Activated T-cell treated with anti-CD3 and anti-CD28 coated beads for 1 hour (primary cell): ENCODE results near the gene LCLAT1.

Experiments used
- DNase-seq: peaks from one replicate; pipeline ENCODE4 v3.0.0-alpha.2; 2020; ENCODE audit warnings: low read depth

Gene LCLAT1

GRCh38 chr2:30422444-30423040 lies 24.5 kb upstream of the LCLAT1 start:
- peak; percentile 52 for DNase-seq

- DNase-seq: no peak
Measured at GRCh38 chr2:30424231-30424630, 22.8 kb upstream of the LCLAT1 start.

DNA sequence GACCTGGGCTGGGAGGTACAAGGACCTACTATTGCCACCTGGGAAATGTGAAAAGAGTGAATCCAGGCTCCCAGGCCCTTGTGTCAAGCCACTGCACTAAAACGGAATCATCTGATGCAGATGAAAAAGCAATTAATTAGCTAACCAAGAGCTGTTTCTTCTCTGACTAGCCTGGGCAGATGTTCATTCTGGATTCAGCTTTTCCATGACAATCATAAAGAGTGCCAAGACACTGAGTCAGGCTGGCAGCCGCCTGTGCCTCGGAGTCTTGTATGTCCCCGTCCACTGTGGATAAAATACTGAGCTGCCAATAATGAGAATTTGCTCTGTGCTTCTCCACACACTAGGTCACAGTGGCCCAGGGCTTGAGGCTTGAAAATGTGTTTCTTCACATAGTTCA lies 21.7 kb upstream of the LCLAT1 start:
- no peak for DNase-seq

DNA sequence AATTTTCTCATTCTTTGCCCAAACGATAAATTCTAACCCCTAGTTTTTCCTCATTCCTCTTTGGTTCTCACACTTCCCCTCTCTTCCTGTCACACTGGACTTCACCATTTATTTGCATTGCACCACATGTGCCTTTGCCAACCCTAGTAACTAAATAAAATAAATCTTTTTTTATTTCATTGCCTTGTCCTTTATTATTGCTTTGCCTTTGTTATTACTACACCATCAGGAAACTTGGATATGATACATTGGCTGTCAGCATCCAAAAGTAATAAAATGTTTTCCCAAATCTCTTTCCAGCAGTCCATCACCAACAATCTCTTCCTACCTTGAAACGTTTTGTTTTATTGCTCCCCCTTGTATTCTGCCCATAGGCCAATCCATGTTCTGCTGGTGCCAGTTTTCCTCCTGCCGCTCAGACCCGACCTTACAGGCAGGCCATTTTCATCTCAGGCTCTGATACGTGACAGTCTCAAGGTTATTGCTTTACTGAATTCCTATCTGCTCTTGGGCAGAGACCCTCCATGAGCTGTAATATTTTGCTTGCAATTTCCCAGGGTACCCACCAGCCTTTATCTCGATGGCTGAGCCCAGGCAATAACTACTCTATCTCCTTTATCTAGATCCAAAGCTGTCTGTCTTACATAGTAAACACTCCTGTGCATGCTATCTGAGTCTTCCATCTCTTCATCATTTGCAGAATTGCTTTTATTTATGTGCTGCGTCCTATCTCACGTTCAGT lies 19.3 kb upstream of the LCLAT1 start:
- DNase-seq: no peak

DNA sequence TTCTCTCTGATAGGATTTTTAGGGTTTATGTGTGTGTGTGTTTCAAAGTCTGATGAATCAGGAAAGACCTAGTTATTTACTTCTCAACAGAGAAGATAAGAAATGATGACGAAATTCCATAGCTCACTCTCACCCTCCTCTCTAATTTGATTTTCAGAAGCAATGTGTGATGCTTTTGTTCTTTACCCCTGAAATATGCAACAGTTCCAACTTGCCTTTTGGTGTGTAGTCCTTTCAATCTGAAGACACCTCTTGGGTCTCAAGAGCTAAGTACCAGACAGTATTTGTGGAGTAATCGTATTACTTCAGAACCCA lies 18.7 kb upstream of the LCLAT1 start:
- no peak for DNase-seq

- no peak for DNase-seq
Measured at GRCh38 chr2:30428827-30429461, 18.1 kb upstream of the LCLAT1 start.

GRCh38 chr2:30433541-30434299 lies 13.3 kb upstream of the LCLAT1 start:
- no peak for DNase-seq

GRCh38 chr2:30434708-30435107 lies 12.3 kb upstream of the LCLAT1 start:
- DNase-seq: no peak

DNA sequence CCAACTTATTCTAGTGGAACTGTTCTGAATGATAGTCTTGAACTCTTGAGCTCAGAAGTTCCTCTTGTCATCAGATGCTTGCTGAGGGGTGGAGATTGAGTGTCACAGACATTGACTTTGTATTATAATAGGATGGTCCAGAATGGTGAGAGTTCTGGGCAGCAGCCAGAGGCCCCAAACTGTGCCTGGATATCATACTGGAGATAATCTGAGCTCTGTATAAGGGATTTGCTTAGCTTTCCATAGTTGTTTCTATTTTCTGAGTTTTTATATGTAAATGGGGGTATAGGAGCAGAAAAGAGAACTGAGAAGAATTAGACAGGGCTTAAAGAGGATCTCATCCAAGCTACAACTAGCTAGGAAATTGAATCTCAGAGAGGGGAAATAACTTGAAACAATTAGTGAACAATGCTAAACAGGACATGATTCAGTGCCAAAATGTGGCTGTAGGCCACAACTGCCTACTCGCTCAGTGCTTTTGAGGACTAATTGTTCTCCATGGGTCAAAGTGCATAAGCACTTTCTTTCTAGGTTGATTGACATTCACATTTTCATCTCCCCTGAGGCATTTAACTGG lies 10.1 kb upstream of the LCLAT1 start:
- DNase-seq: no peak

DNA sequence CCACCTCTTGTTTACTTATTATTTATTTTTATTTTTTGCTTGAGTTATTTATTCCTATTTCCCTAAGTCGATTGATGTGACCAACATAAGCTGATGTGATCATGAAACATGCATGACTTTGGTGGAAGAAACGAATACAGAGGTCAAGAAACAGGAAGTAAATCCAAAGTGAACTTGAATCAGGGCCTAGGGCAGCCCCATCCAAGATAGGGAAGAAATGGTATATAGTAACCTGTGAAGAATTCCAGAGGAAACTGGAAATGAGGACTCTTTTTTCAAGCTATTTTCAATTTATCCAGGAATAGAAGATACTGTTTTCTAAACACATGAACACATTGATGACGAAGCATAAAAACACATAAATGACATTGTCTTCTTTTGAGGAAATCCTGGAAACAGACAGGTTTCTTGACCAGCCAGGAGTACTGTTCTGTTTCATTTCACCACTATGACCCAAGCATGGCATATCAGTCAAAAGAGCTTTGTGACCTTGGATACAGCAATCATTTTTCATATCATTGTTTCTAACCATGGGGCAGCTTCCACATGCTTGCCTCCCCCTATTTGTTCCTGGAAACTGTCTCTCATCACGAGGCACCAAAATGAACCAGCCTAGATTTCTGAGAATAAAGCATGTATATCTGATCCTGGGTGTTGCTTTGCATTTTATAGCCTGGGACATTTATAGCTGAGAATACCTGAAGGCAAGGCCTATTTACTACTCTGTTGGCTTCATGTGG lies 9.1 kb upstream of the LCLAT1 start:
- no peak for DNase-seq

- no peak for DNase-seq
Measured at GRCh38 chr2:30439296-30439695, 7.8 kb upstream of the LCLAT1 start.

DNA sequence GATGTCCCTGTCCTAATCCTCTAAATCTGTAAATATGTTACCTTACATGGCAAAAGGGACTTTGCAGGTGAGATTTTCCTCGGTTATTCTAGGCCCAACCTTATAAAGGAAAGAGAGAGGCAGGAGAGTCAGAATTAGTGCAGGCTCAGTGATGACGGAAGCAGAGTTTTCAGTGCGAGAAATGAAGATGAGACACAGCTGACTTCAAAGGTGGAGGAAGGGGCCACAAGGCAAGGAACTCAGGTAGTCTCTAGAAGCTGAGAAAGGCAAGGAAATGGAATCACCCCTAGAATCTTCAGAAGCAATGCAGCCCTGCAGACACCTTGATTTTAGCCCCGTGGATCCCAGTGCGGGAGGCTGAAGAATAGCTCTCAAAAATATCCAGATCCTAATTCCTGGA lies 7.2 kb upstream of the LCLAT1 start:
- DNase-seq: no peak

- DNase-seq: no peak
Measured at GRCh38 chr2:30441023-30441422, 6.0 kb upstream of the LCLAT1 start.

- DNase-seq: no peak
Measured at GRCh38 chr2:30443081-30443480, 4.0 kb upstream of the LCLAT1 start.

DNA sequence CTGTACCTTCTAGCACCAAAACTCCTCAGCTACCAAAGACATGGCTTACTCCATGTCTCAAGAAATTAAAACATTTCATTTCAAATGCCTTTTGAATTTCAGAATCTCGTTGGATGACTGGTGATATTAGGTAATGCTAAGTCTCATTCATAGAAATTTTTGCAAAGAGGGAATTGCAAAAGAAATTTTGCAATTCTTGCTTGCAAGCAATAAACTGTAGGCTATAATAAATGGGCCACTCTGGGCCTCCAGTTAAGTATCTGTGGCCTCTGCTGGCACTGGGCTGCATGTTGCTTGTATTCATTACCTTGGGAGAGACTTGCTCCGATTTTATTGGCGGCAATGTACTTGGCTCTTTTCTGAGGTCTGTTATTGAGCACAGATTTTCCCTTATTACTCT lies 2.8 kb upstream of the LCLAT1 start:
- DNase-seq: no peak

DNA sequence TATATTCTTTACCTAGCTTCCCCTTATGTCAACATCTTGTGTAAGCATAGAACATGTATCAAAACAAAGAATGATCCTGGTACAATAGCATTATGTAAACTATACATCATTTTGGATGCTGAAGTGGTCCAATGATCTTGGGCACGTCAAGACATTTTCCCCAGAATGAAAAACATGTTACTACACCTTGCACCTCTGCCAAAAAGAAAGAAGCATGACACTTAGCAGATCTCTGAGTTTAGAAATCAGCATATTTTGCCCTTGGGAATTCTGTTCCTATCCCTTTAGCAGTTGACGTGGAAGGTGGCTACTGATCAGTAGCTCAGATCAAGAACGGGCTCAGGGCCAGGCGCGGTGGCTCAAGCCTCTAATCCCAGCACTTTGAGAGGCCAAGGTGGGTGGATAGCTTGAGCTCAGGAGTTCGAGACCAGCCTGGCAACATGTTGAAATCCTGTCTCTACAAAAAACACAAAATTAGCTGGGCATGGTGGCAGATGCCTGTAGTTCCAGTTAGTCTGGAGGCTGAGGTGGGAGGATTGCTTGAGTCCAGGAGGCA lies 1.7 kb upstream of the LCLAT1 start:
- DNase-seq: no peak

DNA sequence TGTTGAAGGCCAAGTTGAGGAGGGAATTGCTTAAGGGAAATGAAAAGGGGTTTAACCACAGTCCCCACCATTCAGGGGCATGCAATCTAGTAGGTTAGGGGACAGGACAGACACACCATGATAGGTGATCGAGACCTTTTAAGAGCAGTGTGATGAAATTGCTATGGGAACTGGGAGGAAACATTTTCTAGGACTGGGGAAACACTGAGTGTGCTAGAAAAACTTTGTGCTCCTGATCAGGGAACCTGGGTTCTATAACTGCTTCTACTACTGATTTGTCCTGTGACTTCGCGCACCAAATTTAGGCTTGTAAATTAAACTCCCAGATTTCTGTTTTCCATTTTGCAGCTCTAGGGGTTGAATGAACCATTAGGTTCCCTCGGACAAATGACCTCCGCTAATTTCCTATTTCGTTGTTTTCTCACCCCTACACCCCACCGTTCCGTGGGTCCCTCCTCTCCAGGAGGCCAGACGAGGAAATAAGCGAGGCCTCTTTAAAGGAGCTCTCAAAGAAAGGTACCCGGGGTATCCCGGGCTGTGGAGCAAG lies 371 bp upstream of the LCLAT1 start:
- DNase-seq: no peak

- no peak for DNase-seq
Measured at GRCh38 chr2:30448308-30448707, 1.3 kb downstream of the LCLAT1 start.

GRCh38 chr2:30448866-30449265 lies 1.8 kb downstream of the LCLAT1 start:
- DNase-seq: no peak

- no peak for DNase-seq
Measured at GRCh38 chr2:30450025-30450424, 3.0 kb downstream of the LCLAT1 start.

DNA sequence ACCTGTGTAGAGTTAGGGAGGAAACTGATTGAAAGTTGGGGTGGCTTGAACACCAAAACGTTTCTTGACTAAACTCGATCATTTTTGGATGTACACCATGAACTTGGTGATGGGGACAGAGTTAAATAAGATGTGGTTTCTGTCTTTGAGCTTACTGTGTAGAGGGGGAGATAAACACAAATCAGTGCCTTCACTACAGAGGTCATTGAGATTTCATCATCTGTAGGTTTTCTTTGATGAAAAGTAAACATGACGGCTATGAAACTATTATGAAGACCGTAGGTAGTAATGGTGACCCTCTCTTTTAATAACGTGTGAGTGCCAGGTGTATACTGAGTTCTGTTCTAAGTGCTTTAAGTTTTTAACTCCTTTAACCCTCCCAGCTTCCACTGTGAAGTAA lies 6.5 kb downstream of the LCLAT1 start:
- no peak for DNase-seq
